CD4-positive, alpha-beta T cell treated with Interleukin-4 for 1 hour (primary cell): ENCODE measurements around the gene NECTIN2.
A peak's percentile ranks its signal among the peaks of the same experiment; 100 is the strongest.
"Not testable (repeated sequence)": the region's sequence is repeated elsewhere in the genome, so short reads cannot be mapped to it uniquely, and the experiment has no call there.

ENCODE experiments used
- DNase-seq, 2 donors: peaks; one replicate each; pipeline ENCODE4 v3.0.0-alpha.2; 2020 to 2022

Gene NECTIN2

DNA sequence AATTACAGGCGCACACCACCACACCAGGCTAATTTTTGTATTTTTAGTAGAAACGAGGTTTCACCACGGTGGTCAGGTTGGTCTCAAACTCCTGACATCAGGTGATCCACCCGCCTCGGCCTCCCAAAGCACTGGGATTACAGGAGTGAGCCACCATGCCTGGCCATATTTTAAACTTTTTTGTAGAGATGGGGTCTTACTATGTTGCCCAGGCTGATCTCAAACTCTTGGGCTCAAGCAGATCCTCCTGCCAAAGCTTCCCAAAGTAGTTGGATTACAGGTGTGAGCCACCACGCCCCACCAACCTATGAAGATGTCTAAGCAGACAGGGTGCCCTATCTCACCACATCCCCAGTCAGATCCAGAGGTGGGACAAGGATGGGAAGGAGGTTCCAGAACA, 65.8 kb downstream of the NECTIN2 start:
- not testable (repeated sequence) for DNase-seq

DNA sequence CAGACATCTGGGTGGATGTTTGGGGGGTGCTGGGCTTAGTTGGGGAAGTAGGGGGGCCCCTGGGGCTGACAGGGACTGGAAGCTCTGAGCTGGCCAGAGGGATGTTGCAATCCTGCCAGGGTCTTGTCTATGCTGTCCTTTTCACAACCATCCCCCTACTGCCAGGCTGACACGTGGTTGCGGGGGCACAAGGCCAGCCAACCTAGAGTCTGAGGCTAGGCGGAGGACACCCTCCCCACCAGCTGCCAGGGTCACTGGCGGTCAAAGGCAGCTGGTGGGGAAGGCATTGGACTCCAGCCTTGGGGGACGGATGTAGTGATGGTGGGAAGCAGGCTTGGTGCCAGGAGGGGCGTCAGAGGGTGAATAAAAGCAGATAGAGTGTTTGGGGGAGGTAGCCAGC, 66.8 kb downstream of the NECTIN2 start:
- no peak for DNase-seq

DNA sequence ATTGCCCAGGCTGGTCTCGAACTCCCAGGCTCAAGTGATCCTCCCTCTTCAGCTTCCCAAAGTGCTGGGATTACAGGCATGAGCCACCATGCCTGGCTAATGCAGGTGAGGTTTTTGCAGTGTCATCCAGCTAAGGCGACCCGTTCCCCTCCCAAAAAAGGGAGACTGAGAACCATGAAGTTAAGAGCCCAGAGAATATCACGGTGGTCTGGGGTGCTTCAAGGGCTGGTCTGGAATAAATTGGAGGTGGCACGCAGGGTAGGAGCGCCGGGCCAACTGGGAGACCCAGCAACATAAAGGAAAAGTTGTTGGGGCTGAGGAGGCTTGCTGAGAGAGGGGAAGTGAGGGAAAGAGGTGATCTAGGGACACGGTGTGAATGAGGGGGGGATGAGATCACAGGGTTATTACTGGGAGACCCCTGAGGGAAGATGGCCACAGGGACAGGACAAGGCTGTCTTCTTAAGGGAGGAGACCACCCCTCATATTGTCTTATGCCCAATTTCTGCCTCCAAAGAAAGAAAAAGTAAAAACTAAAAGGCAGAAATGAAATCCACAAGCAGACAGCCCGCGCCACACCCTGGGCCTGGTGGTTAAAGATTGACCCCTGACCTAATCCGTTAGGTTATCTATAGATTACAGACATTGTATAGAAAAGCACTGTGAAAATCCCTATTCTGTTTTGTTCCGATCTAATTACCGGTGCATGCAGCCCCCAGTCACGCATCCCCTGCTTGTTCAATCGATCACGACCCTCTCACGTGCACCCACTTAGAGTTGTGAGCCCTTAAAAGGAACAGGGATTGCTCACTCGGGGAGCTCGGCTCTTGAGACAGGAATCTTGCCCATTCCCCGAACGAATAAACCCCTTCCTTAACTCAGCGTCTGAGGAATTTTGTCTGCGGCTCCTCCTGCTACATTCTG, 67.7 kb downstream of the NECTIN2 start:
- DNase-seq: not testable (repeated sequence)

DNA sequence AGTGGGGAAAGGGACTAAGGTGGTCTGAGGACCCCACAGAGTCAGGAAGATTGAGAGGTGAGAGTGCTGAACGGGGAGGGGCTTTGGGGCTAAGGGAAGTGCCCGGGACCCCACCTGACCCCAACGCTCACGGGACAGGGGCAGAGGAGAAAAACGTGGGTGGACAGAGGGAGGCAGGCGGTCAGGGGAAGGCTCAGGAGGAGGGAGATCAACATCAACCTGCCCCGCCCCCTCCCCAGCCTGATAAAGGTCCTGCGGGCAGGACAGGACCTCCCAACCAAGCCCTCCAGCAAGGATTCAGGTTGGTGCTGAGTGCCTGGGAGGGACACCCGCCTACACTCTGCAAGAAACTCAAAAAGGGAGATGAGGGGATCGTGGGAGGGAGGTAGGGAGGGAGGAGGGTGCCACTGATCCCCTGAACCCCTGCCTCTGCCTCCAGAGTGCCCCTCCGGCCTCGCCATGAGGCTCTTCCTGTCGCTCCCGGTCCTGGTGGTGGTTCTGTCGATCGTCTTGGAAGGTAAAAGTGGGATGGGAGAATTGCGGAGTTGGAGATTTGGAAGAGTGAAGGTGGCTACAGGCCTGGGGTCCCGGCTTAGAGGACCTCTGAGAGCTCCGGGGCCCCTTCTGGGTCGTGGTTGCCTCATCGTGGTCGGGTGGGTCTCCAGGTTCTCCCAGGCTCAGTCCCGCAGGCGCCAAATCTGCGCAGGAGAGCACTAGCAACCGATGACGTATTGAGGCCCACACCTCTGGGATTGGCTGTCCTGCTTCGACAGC, 68.5 kb downstream of the NECTIN2 start, which contains the start of gene APOC1:
TSS of gene APOC1 (plus strand) at position 176 of the 774 bp plus-strand sequence. CDS start at position 460, 284 bp downstream.
- DNase-seq: peak; percentile 80 to 82

DNA sequence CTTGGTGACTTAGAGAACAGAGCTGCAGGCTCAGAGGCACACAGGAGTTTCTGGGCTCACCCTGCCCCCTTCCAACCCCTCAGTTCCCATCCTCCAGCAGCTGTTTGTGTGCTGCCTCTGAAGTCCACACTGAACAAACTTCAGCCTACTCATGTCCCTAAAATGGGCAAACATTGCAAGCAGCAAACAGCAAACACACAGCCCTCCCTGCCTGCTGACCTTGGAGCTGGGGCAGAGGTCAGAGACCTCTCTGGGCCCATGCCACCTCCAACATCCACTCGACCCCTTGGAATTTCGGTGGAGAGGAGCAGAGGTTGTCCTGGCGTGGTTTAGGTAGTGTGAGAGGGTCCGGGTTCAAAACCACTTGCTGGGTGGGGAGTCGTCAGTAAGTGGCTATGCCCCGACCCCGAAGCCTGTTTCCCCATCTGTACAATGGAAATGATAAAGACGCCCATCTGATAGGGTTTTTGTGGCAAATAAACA, 78.2 kb downstream of the NECTIN2 start:
- DNase-seq: no peak

DNA sequence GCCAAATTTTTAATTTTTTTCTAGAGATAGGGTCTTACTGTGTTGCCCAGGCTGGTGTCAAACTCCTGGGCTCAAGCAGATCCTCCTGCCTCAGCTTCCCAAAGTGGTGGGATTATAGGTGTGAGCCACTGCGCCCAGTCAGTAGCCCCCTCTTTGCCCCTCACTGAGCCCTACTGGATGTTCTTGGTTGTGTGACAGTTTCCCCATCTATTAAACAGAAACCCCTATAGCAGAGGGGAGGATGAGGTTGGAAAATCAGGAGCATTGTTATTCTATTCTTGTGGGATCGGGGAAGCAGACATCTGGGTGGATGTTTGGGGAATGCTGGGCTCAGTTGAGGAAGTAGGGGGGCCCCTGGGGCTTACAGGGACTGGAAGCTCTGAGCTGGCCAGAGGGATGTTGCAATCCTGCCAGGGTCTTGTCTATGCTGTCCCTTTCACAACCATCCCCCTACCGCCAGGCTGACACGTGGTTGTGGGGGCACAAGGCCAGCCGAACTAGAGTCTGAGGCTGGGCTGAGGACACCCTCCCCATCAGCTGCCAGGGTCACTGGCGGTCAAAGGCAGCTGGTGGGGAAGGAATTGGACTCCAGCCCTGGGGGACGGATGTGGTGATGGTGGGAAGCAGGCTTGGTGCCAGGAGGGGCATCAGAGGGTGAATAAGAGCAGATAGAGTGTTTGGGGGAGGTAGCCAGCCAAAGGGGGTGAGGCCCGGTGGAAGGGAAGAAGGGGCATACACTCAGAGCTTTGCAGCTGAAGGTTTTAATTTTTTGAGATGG, 79.2 kb downstream of the NECTIN2 start:
- no peak for DNase-seq

DNA sequence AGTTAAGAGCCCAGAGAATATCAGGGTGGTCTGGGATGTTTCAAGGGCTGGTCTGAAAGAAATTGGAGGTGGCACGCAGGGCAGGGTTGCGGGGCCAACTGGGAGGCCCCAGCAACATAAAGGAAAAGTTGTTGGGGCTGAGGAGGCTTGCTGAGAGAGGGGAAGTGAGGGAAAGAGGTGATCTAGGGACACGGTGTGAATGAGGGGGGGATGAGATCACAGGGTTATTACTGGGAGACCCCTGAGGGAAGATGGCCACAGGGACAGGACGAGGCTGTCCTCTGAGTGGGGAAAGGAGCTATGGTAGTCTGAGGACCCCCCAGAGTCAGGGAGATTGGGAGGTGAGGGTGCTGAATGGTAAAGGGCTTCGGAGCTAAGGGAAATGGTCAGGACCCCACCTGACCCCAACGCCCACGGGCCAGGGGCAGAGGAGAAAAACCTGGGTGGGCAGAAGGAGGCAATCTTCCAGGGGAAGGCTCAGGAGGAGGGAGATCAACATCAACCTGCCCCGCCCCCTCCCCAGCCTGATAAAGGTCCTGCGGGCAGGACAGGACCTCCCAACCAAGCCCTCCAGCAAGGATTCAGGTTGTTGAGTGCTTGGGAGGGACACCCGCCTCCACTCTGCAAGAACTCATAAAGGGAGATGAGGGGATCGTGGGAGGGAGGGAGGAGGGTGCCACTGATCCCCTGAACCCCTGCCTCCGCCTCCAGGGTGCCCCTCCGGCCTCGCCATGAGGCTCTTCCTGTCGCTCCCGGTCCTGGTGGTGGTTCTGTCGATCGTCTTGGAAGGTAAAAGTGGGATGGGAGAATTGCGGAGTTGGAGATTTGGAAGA, 80.4 kb downstream of the NECTIN2 start:
- DNase-seq: not testable (repeated sequence)

DNA sequence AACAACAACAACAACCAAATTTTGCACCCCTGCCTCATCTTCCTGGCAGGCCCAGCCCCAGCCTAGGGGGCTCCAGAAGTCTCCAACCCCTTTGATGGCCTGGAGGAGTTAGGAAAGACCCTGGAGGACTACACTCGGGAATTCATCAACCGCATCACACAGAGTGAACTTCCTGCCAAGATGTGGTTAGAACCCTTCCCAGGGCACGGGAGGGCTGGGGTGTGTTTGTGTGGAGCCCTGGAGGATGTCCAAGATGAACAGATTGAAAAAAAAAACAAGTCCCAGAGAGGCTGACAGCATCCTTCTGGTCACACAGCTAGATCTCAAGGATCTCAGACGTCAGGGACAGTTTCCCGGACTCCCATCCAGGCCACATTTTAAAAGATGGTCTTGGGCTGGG, 81.6 kb downstream of the NECTIN2 start:
- no peak for DNase-seq

DNA sequence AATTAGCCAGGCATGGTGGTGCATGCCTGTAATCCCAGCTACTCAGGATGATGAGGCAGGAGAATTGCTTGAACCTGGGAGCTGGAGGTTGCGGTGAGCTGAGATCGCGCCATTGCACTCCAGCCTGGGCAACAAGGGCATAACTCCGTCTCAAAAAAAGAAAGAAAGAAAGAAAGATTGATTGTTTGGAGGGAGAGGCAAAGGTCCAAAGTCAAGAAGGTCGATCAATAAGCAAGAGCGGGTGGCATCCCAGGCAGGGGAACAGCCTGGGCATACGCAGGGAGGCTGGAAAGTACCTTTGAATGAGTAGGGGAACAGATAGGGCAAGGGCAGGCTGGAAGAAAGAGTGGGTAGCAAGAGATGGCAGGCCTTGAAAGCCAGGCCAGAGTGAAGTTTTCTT, 84.0 kb downstream of the NECTIN2 start:
- no peak for DNase-seq

DNA sequence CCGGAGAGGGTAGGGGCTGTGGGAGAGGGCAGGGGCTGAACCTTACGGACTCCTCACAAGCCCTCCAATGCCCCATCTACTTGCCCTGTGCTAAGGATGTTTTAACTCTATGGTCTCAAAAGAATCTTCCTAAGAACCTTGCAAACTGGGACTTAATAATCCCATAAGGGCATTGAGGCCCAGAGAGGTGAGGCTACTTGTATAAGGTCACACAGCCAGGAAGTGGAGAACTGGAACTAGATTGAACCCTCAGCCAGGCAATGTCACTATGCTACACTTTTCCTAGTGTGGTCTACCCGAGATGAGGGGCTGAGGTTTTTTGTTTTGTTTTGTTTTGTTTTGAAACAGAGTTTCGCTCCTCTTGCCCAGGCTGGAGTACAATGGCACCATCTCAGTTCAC, 85.4 kb downstream of the NECTIN2 start:
- no peak for DNase-seq
